ENCODE data around the gene SH2B2.
A peak's percentile ranks its signal among the peaks of the same experiment; 100 is the strongest.
"Not testable (repeated sequence)": the region's sequence is repeated elsewhere in the genome, so short reads cannot be mapped to it uniquely, and the experiment has no call there.

SH2B2 gene

GRCh38 chr7:102284399-102284798, 2.3 kb upstream of the SH2B2 start:
- DNase-seq (ENCODE audit: low read depth) = no peak
- no peak overlapping the region for H3K4me3 ChIP-seq (ENCODE audit: low read depth, low read length)

DNA sequence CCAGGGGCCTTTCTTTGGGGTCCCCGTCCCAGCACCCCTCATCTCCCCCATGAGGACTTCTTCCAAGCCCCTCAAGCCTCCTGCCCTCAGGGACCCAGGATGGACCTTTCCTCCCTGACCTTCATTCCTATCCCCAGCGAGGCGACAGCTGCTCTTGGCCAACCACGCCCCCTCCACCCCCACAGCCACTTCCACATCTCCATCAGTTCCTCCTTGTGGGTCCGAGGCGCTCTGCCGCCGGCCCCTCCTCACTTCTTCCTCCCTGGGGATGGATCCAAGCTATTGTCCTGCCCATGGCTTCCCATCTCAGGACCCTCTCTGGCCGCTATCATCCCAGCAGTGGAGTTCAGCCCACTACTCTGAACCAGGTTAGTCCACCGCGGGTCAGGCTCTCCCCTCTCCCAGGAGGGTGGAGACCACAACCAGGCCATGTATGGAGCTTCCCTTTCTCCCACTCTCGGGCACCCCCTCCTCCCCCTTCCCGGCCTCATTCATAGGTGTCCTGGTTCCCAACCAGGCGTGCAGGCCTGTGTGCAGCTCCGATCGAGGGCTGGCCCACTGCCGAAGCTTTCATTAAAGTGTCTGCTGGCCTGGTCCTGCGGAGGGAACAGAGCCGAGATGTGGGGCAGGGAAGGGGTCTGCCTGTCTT, 1.7 kb upstream of the SH2B2 start:
- peak overlapping the region; percentile 8 for H3K4me3 ChIP-seq (ENCODE audit: low read depth, low read length)
- DNase-seq (ENCODE audit: low read depth) = no peak

DNA sequence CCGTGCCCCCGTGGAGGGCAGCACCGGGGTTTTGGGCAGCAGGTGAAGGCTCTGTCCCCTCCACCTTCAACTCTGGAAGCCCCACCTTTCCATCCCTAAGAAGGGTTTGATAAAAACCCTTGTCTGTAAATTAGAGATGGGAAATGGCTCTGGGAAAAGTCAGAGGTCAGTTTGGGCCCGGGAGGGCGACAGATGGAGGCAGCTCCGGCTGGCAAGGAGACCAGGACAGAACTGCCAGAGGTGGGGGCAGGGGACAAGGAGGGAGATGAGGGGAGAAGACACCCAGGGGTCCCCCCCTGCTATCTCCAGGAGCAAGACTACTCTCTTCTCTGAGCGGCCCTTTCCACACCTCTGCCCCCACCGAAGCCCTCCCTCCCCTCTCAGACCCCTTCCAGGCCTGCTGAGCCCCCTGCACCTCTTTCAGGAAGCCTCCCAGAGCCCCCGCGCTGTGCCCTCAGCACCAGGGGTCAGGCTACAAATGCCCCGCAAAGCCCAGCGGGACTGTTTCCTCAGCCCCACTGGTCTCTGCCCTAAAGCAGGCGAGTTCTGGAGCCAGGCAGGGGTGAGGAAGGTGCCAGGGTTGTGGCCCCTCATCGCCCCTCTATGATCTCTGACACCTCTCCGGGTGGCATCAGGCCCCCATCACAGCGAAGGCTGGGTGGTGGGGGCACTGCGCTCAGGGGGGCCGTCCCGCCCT, 980 bp upstream of the SH2B2 start:
- H3K4me3 ChIP-seq (ENCODE audit: low read depth, low read length) = peak overlapping the region; percentile 82
- DNase-seq (ENCODE audit: low read depth) = no peak

GRCh38 chr7:102287111-102287980, 678 bp downstream of the SH2B2 start:
- no peak for DNase-seq (ENCODE audit: low read depth)
- peak overlapping the region; percentile 82 for H3K4me3 ChIP-seq (ENCODE audit: low read depth, low read length)

DNA sequence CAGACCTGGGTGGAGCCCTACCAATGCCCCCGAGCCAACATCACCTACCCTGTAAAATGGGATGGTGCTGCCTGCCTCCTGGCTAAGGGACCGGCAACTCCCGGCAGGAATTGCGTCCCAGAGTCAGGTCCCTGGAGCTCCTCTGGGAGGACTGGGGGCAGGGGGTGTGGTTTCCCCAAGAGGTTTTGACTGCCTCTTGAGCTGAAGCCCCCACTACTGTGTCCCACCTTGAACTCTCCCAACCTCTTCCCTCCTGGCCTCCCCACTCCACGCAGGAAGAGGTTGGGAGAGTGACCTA, 1.3 kb downstream of the SH2B2 start:
- H3K4me3 ChIP-seq (ENCODE audit: low read depth, low read length) = peak overlapping the region; percentile 82
- no peak for DNase-seq (ENCODE audit: low read depth)

DNA sequence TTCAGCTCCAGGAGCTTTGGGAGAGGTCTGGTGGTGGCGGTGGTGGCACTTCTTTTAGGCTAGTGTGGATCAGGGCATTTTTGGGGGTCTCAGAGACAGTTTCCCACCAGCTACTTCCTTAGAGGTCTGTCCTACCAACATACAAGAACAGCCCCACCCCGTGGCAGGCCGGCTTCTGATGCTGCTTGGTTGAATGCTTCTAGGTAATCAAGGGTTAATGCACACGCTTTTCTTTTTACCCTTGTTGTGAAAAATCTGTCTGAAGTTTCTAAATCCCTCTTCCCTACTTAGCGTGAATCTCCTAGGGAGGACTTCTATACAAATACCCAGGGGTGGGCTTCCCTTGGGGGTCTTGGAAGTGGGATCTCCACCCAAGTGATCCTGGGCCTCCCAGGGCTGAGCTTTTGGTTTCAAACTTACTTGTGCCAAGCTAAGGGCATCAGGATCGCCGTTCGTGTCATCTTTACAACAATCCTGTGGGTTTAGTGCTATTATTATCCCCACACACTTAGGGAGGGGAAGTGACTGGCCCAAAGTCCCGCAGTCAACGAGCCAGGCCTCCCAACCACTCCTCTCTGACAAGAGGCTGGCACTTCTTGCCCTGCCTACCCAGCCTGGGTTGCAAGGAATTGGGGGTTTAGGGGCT, 1.7 kb downstream of the SH2B2 start:
- H3K4me3 ChIP-seq (ENCODE audit: low read depth, low read length) = peak overlapping the region; percentile 82
- no peak for DNase-seq (ENCODE audit: low read depth)

- H3K4me3 ChIP-seq (ENCODE audit: low read depth, low read length) = no peak overlapping the region
- DNase-seq (ENCODE audit: low read depth) = no peak
Observed at GRCh38 chr7:102289057-102289456, 2.4 kb downstream of the SH2B2 start.

DNA sequence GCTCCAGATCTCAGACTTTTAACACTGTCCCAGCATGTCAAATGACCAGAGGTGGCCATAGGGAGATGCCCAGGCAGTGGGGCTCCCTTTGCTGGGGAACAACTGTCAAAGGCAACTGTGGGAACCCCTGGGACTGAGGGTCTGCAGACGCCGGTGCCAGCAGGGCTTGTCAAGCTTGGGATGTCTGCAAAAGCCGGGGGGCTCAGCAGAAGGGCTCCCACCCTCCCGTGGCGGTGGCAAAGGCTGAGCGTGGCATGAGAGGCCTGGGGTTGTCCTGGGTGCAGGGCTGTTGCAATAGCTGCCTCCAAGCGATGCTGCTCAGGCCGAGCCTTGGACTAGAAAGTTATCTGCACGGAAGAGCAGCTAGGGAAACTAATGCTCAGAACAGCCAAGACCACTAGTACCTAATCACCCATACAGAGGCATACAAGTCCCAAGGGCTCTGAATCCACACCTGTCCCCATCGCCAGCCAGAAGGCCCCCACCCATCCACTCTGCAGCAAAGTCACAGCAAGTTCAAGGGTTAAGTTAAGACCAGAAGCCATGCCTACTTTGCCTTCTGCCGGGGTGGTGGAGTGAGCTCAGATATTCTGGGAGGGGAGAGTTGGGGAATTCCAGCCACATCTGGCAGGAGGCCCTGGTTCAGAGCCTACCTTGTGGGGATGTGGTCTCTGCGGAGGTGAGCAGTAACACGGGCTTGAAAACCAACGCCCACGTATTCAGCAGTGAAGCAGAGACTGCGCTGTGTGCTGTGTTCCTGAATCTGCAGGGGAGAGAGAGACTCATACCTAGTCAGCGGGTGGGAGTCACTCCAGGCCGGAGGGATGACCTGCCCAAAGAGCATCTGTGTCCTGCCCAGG, 4.6 kb downstream of the SH2B2 start:
- DNase-seq (ENCODE audit: low read depth) = no peak

GRCh38 chr7:102291916-102292267, 5.2 kb downstream of the SH2B2 start:
- no peak for DNase-seq (ENCODE audit: low read depth)

More for the DNA sequence above, 4.6 kb downstream of the SH2B2 start:
- H3K4me3 ChIP-seq (ENCODE audit: low read depth, low read length) = no peak overlapping the region

DNA sequence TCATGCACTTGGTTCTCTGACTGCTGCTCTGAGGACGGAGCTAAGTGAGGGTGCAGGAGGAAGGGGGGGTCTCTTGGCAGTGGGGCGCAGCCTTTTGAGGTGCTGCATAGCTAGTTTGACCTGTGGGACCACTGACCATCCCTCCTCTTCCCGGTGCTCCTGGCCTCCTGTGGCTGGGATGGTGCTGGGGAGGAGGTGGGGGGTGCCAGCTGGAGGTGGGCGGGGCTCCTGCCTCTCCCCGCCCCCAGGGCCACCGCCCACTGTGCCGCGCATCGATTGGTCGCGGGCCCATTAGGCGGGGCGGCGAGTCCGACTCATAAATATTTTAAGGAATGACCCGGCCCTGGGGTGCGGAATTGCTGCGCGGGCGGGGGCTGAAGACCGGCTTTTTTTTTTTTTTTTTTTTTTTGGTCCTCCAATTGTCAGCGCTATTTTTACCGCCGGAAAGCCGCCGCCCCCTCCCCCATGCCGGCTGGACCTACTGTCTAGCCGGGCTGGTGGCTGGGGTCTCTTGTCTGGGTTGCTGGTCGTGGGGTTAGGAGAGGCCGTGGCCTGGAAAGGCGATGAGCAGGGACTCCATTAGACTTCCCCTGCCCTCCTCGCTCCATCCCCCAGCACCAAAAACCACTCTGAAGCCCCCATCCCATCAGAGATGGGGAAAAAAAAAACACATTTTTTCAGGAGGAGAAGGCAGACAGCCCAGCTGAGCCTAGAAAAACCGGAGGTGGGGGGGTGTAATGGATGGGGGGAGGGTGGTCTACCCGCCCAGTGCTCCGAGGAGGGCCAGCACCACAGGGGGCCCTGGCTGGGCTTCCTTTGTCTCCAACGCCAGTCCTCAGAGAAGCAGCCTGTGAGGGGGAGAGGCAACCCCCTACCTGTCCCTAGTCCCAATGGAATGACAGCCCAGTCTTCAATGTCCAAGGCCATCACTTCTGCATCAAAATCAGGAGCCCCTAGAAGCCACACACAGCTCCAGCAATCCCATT, 6.4 kb downstream of the SH2B2 start:
- no peak for DNase-seq (ENCODE audit: low read depth)
- no peak overlapping the region for H3K4me3 ChIP-seq (ENCODE audit: low read depth, low read length)

More at GRCh38 chr7:102291916-102292267, 5.2 kb downstream of the SH2B2 start:
- no peak overlapping the region for H3K4me3 ChIP-seq (ENCODE audit: low read depth, low read length)

DNA sequence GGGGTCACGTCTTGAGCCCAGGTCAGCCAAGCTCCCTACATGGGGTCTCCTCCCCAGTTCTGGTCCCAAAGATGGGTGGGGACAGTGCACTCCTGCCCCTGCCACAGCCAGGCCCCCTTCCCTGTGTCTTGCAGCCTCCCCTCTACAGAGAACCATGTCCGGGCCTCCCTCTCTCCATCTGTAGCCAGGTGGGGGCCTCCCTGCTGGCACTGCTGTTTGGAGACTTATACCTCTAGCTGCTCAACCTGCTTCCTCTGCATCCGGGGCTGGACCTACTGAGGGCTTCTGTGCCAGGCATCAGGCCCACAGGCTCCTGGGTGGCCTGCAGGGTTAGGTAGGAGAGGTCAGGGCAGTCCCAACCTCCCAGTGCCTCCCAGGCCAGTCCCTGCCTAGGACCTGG, 7.9 kb downstream of the SH2B2 start:
- DNase-seq (ENCODE audit: low read depth) = no peak
- H3K4me3 ChIP-seq (ENCODE audit: low read depth, low read length) = no peak overlapping the region

- H3K4me3 ChIP-seq (ENCODE audit: low read depth, low read length) = no peak overlapping the region
- no peak for DNase-seq (ENCODE audit: low read depth)
Observed at GRCh38 chr7:102295346-102296178, 8.9 kb downstream of the SH2B2 start.

DNA sequence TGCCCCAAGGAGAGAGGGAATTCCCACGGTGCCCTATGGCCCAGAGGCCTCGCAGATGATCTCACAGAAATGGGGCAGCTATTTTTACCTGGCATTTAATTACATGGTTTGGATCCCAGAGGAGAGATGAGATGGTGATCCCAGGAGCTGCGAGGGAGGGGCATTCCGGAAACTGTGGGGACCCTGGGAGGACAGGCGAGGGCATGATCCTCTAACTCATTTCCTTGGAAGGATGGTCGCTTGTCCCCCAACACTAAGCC, 9.4 kb downstream of the SH2B2 start:
- H3K4me3 ChIP-seq (ENCODE audit: low read depth, low read length) = no peak overlapping the region
- DNase-seq (ENCODE audit: low read depth) = no peak

GRCh38 chr7:102296514-102296913, 9.8 kb downstream of the SH2B2 start:
- no peak overlapping the region for H3K4me3 ChIP-seq (ENCODE audit: low read depth, low read length)
- DNase-seq (ENCODE audit: low read depth) = no peak

GRCh38 chr7:102297487-102298218, 11.0 kb downstream of the SH2B2 start:
- H3K4me3 ChIP-seq (ENCODE audit: low read depth, low read length) = no peak overlapping the region
- no peak for DNase-seq (ENCODE audit: low read depth)

GRCh38 chr7:102300643-102301221, 14.1 kb downstream of the SH2B2 start:
- no peak for DNase-seq (ENCODE audit: low read depth)

DNA sequence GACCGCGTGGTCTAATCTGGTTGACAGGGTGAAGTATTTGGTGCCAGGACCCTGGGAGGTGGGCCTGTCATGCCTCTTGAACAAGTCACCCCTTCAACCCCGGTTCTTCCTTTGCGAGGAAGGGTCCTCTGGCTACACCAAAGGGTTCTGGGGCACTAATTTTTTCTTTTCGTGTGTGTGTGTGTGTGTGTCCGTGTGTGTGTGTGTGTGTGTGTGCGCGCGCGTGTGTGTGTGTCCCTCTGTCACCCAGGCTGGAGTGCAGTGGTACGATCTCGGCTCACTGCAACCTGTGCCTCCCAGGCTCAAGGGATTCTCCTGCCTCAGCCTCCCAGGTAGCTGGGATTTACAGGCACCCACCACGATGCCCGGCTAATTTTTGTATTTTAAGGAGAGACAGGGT, 14.7 kb downstream of the SH2B2 start:
- not testable (repeated sequence) for DNase-seq (ENCODE audit: low read depth); H3K4me3 ChIP-seq (ENCODE audit: low read depth, low read length)

More at GRCh38 chr7:102300643-102301221, 14.1 kb downstream of the SH2B2 start:
- H3K4me3 ChIP-seq (ENCODE audit: low read depth, low read length) = no peak overlapping the region

All from skeletal muscle cell (primary cell).